NB4 (cell line): ENCODE measurements around the gene WFDC5.

ENCODE experiments used
- DNase-seq: peaks from one replicate; pipeline ENCODE4 v3.0.0; 2010; ENCODE audit warnings: low read depth
- H3K4me3 ChIP-seq: one replicate; pipeline ENCODE4 v1.5.1; 2011; ENCODE audit warnings: mild to moderate bottlenecking, low read depth, low read length, moderate library complexity
- MYC ChIP-seq: IDR thresholded peaks from 2 replicates; pipeline ENCODE4 v1.6.1; 2011; ENCODE audit warnings: low read depth, low read length
- POLR2A ChIP-seq: IDR thresholded peaks from 2 replicates; pipeline ENCODE4 v1.6.1; 2011; ENCODE audit warnings: mild to moderate bottlenecking; ENCODE audit not compliant: insufficient read length; ENCODE audit errors: extremely low read depth
- TF ChIP-seq, protein P1 (sequence below): IDR thresholded peaks from 2 replicates; pipeline ENCODE4 v1.6.1; 2011; ENCODE audit warnings: low read depth, low read length
- TF ChIP-seq, protein P2 (sequence below): IDR thresholded peaks from one replicate; pipeline ENCODE4 v1.5.1; 2012; ENCODE audit warnings: low read depth, low read length

WFDC5 gene

DNA sequence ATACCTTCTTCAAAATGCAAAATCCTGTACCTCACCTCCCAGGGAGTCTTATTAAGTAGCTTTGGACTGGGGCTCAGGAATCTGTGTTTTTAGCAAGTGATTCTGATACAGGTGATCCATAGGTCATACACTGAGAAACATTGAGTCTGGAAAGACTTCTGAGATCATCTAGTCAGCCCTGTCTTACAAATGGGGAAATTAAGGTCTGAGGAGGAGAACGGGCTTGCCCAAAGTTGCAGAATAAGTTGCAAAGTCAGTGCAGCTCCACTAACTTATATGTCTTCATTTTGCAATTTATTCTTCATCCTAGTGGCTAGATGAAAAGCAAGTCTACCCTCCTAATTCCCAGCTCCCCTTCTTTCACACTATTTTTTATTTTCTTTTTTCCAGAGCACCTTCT lies 42.9 kb downstream of the WFDC5 start:
- no peak for TF ChIP-seq MYC
- TF ChIP-seq, protein P1, sequence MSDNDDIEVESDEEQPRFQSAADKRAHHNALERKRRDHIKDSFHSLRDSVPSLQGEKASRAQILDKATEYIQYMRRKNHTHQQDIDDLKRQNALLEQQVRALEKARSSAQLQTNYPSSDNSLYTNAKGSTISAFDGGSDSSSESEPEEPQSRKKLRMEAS: no peak
- TF ChIP-seq, protein P2, sequence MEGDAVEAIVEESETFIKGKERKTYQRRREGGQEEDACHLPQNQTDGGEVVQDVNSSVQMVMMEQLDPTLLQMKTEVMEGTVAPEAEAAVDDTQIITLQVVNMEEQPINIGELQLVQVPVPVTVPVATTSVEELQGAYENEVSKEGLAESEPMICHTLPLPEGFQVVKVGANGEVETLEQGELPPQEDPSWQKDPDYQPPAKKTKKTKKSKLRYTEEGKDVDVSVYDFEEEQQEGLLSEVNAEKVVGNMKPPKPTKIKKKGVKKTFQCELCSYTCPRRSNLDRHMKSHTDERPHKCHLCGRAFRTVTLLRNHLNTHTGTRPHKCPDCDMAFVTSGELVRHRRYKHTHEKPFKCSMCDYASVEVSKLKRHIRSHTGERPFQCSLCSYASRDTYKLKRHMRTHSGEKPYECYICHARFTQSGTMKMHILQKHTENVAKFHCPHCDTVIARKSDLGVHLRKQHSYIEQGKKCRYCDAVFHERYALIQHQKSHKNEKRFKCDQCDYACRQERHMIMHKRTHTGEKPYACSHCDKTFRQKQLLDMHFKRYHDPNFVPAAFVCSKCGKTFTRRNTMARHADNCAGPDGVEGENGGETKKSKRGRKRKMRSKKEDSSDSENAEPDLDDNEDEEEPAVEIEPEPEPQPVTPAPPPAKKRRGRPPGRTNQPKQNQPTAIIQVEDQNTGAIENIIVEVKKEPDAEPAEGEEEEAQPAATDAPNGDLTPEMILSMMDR: no peak
- TF ChIP-seq POLR2A: no peak
- DNase-seq: no peak
- H3K4me3 ChIP-seq: no peak overlapping the region

DNA sequence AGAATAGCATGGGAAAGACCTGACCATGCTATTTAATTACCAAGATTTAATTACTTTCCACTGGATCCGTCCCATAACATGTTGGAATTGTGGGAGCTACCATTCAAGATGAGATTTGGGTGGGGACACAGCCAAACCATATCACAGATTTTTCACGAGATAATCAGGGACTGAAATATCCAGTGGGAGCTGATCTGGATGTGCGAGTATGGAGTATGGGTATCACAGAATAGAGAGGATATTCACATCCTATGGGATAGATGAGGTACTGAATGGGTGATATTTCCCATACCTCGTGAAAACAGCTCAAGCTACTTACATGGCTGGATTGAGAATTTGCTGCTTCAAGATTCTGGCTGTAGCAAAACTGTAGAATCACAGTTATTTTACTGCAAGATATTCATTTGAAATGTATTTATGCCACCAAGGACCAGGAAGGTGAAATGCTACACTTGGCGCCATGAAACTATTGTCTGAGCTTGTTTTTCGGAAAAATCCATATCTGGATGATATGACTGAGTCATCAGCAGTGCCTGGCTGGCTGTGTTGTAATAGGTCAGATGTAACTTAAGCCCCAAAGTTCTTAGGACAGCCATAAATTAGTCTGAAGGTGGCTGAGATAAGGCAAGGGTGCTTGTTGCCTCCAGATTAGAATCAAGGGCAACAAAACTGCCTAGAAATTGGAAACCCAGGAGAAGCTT lies 43.9 kb downstream of the WFDC5 start:
- no peak overlapping the region for H3K4me3 ChIP-seq
- peak; percentile 20 for DNase-seq
- no peak for TF ChIP-seq MYC
- TF ChIP-seq, protein P1: no peak
- TF ChIP-seq, protein P2: no peak
- no peak for TF ChIP-seq POLR2A

DNA sequence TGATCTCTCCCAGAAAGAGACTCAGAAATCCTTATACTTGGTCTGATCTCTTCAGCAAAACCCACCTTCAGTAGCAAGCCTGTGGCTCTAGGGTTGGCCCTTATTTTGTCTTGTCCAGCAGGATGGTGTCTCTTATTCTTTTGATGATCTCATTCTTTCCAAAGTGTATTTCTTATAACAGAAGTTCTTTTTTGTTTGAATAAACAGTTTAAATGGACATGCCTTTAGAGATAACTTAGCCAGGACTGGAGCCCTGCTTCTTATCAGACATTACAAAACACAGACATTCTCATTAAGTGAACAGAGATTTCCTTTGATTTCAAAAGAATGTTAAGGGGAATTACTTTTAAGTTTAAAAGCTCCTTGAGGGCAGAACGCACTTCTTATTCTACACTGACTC lies 45.7 kb downstream of the WFDC5 start:
- TF ChIP-seq, protein P1: no peak
- TF ChIP-seq POLR2A (no peak), MYC (no peak)
- TF ChIP-seq, protein P2: no peak
- no peak for DNase-seq
- no peak overlapping the region for H3K4me3 ChIP-seq

DNA sequence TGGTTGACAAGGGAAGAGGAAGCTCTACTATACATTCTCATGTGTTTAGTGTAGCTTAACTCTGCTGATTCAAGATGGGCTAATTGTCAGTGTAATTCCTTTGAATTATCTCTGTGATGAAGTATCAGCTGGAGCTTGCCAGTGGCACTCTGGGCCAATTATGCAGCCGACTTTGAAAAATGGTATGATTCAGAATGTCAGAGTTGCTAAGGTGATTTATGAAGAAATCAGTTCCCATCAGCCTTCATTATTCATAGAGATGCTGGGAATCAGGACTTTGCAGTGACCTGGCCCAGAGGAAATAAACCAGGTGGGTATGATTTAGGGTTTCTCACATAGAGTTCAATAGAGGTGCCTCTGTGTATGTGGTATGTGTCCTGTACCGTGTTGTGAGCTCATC lies 47.4 kb downstream of the WFDC5 start:
- TF ChIP-seq, protein P1: no peak
- TF ChIP-seq, protein P2: no peak
- no peak for TF ChIP-seq POLR2A
- TF ChIP-seq MYC: no peak
- no peak for DNase-seq
- H3K4me3 ChIP-seq: no peak overlapping the region

DNA sequence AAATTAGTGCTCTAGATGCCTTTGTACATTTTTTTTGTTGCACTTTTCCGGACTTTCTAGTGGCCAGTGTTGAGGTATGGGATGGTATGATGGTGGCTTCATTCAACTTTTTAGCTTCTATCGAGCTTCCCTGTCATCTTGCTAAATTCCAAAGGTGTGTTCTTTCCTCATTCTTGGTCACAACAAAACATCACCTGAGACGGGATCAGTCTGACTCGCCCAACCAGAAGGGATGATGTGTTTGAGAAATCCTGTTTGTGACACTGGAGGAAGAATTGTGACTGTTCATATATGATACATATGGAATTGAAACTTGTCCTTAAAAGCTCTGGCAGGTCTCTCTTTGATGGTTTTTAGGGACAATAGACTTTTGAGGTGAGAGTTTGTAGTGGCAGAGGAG lies 47.9 kb downstream of the WFDC5 start:
- DNase-seq: no peak
- TF ChIP-seq, protein P2: no peak
- TF ChIP-seq MYC (no peak), POLR2A (no peak)
- TF ChIP-seq, protein P1: no peak
- no peak overlapping the region for H3K4me3 ChIP-seq
